HEK293 (cell line): ENCODE results near the gene SLC5A11.

Source experiments
- CTCF ChIA-PET: fragments of 350-600 bp; formaldehyde crosslinking; extraction: SDS; loops from one replicate; lab custom pipeline; 2021; ENCODE audit warnings: antibody characterized with exemption; lab: Yijun Ruan, JAX
- POLR2A ChIA-PET: fragments of 300-600 bp; formaldehyde crosslinking; extraction: SDS; loops from one replicate; lab custom pipeline; 2020; ENCODE audit warnings: antibody characterized with exemption, inconsistent platforms; lab: Yijun Ruan, JAX
- H3K27ac ChIP-seq: fragments of 200-500 bp; sonication (Bioruptor generic); 2 replicates; pipeline ENCODE4 v1.5.1; 2014; ENCODE audit warnings: low read depth, low read length, control low read depth, inconsistent platforms; ENCODE audit errors: extremely low read depth
- H3K36me3 ChIP-seq, 2 experiments: fragments of 200-500 bp in 1 of 2; sonication (Bioruptor generic) in 1 of 2; 1 replicate in 1 of 2; 2 replicates in 1 of 2; pipeline ENCODE4 v1.5.1; 2014 to 2017; ENCODE audit warnings: inconsistent platforms in 2 of 2, low read length in 2 of 2; ENCODE audit not compliant: control insufficient read depth in 2 of 2, insufficient read depth in 1 of 2
- H3K4me1 ChIP-seq: fragments of 200-500 bp; sonication (Bioruptor generic); 2 replicates; pipeline ENCODE4 v1.5.1; 2014; ENCODE audit warnings: mild to moderate bottlenecking, low read length, inconsistent platforms; ENCODE audit not compliant: control insufficient read depth, insufficient read depth
- H3K4me3 ChIP-seq: 2 replicates; pipeline ENCODE4 v1.5.1; 2011; ENCODE audit warnings: low read depth, mild to moderate bottlenecking, control low read depth, low read length, moderate library complexity
- H3K9me3 ChIP-seq: fragments of 200-500 bp; sonication (Bioruptor generic); 2 replicates; pipeline ENCODE4 v1.5.1; 2014; ENCODE audit warnings: low read depth, low read length, inconsistent platforms; ENCODE audit not compliant: control insufficient read depth, insufficient read depth
- GLIS2 ChIP-seq: fragments of 450-650 bp; formaldehyde crosslinking; IDR thresholded peaks from 2 replicates; pipeline ENCODE4 v1.5.1; 2016; ENCODE audit warnings: missing biosample characterization, missing genetic modification characterization
- KLF7 ChIP-seq: fragments of 450-650 bp; formaldehyde crosslinking; IDR thresholded peaks from 2 replicates; pipeline ENCODE4 v1.5.1; 2016; ENCODE audit warnings: missing biosample characterization, missing genetic modification characterization, borderline replicate concordance
- PRDM1 ChIP-seq: fragments of 450-650 bp; formaldehyde crosslinking; IDR thresholded peaks from 2 replicates; pipeline ENCODE4; 2016; ENCODE audit warnings: missing biosample characterization, missing genetic modification characterization
- SP3 ChIP-seq: fragments of 450-650 bp; formaldehyde crosslinking; IDR thresholded peaks from 2 replicates; pipeline ENCODE4 v1.5.1; 2016; ENCODE audit warnings: missing biosample characterization, missing genetic modification characterization
- SP7 ChIP-seq: fragments of 450-650 bp; formaldehyde crosslinking; IDR thresholded peaks from 2 replicates; pipeline ENCODE4 v1.5.1; 2016; ENCODE audit warnings: missing biosample characterization, missing genetic modification characterization
- ZBTB17 ChIP-seq: fragments of 450-650 bp; formaldehyde crosslinking; IDR thresholded peaks from 2 replicates; pipeline ENCODE4 v1.5.1; 2016; ENCODE audit warnings: missing biosample characterization, missing genetic modification characterization
- ZNF155 ChIP-seq: fragments of 450-650 bp; formaldehyde crosslinking; IDR thresholded peaks from 2 replicates; pipeline ENCODE4 v1.5.1; 2016; ENCODE audit warnings: missing biosample characterization, missing genetic modification characterization
- ZNF24 ChIP-seq: fragments of 450-650 bp; formaldehyde crosslinking; IDR thresholded peaks from 2 replicates; pipeline ENCODE4 v1.5.1; 2016; ENCODE audit warnings: missing biosample characterization, missing genetic modification characterization
- ZNF292 ChIP-seq: fragments of 450-650 bp; formaldehyde crosslinking; IDR thresholded peaks from 2 replicates; pipeline ENCODE4 v1.5.1; 2016; ENCODE audit warnings: low read depth, missing biosample characterization, missing genetic modification characterization, borderline replicate concordance
- ZNF391 ChIP-seq: fragments of 450-650 bp; formaldehyde crosslinking; IDR thresholded peaks from 2 replicates; pipeline ENCODE4 v1.5.1; 2016; ENCODE audit warnings: low read depth, missing biosample characterization, missing genetic modification characterization, borderline replicate concordance
- ZNF529 ChIP-seq: fragments of 450-650 bp; formaldehyde crosslinking; IDR thresholded peaks from 2 replicates; pipeline ENCODE4 v1.5.1; 2017; ENCODE audit warnings: missing genetic modification characterization, missing biosample characterization; ENCODE audit not compliant: insufficient replicate concordance
- ZNF530 ChIP-seq: fragments of 450-650 bp; formaldehyde crosslinking; IDR thresholded peaks from 2 replicates; pipeline ENCODE4 v1.5.1; 2016; ENCODE audit warnings: low read depth, missing biosample characterization, missing genetic modification characterization
- ZNF548 ChIP-seq: fragments of 450-650 bp; formaldehyde crosslinking; IDR thresholded peaks from 2 replicates; pipeline ENCODE4 v1.5.1; 2016; ENCODE audit warnings: missing biosample characterization, missing genetic modification characterization
- TF ChIP-seq, protein P1 (sequence below): fragments of 450-650 bp; formaldehyde crosslinking; IDR thresholded peaks from 2 replicates; pipeline ENCODE4 v1.5.1; 2016; ENCODE audit warnings: missing biosample characterization, missing genetic modification characterization, borderline replicate concordance
- TF ChIP-seq, protein P2 (sequence below): fragments of 450-650 bp; formaldehyde crosslinking; IDR thresholded peaks from 2 replicates; pipeline ENCODE4 v1.5.1; 2017; ENCODE audit warnings: missing biosample characterization, missing genetic modification characterization
- TF ChIP-seq, protein P3 (sequence below): fragments of 450-650 bp; formaldehyde crosslinking; IDR thresholded peaks from 2 replicates; pipeline ENCODE4 v1.5.1; 2016; ENCODE audit warnings: missing biosample characterization, missing genetic modification characterization

Gene SLC5A11

DNA sequence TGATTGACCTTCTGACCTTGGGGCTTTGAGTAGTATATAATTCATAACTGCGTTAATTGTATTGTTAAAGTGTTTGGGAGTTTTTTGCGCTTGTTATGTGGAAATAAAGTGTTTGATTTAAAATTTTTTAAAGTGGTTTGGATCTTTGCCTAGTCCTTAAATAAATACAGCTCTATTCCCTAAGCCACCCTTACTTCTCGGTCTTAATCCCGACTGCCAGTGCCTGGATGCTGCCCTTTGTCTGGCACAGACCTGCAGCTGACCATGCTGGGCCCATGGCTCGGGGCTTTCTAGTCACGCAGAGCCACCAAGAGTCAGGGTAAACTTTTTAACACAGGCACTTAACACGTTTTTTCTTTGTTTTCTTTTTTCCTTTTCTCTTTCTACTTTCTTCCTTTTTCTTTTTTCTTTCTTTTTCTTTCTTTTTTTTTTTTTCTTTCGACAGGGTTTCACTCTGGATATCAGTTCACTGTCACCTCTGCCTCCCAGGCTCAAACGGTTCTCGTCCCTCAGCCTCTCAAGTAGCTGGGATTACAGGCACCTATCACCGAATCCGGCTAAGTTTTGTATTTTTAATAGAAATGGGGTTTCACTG, 19.6 kb upstream of the SLC5A11 start:
- H3K27ac ChIP-seq = no peak overlapping the region
- peaks cover 3 to 65% of the 10 kb centered on the region in 2 experiments; a peak in 2 of 3 replicates for H3K36me3 ChIP-seq
- no peak overlapping the region for H3K4me3 ChIP-seq
- CTCF ChIA-PET = interaction anchor here (0.5 to 1.6 kb wide), 4 partner anchors 27 to 1089 kb away, joined by 3 to 4 read pairs (median 3); no protein-coding TSS in a partner anchor
- no peak for TF ChIP-seq KLF7 (tag by site-specific recombination)
- TF ChIP-seq PRDM1 (tag by site-specific recombination) = peak; percentile 96
- TF ChIP-seq, all 188 proteins: peak for 1
- H3K4me1 ChIP-seq = no peaks in the 10 kb centered on the region
- no peaks in the 10 kb centered on the region for H3K9me3 ChIP-seq
- POLR2A ChIA-PET = no interaction called here

DNA sequence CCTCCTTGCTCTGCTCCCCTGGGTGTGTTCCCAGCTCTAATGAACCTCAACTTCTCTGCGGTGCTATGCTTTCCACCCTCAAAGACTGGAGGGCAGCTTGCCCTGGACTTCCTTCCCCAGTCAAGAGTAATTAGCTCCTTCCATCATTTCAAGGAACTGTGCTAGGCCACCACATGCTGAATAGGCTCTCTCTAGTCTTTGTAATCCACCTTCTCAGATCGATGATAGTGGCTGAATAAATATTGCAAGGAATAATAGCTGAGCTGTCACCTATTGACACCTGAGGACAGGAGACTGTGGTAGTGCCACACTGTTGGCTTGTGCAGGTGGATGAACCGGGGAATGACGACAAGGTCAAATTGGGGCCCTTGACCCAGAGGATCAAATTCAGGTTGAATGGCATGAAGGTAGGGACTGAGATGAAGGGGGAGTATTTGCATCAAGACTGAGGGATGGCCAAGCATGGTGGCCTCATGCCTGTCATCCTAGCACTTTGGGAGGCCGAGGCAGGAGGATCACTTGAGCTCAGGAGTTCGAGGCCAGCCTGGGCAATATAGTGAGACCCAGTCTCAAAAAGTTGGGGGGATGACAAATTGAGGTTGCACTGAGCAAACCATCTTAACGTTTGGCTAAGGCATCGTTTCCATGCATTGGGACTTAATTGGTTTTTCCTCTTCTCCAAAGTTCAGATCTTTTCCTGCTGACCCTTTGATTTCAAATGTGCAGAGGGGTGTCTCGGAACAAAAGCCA, 18.8 kb upstream of the SLC5A11 start:
- ChIA-PET POLR2A (no interaction called here), CTCF (interaction anchor here (0.7 to 1.6 kb wide), 3 partner anchors 28 to 398 kb away, joined by 3 to 4 read pairs (median 3); no protein-coding TSS in a partner anchor)
- TF ChIP-seq ZBTB17 (tag by site-specific recombination) = peak; percentile 71
- no peak for TF ChIP-seq ZNF292

DNA sequence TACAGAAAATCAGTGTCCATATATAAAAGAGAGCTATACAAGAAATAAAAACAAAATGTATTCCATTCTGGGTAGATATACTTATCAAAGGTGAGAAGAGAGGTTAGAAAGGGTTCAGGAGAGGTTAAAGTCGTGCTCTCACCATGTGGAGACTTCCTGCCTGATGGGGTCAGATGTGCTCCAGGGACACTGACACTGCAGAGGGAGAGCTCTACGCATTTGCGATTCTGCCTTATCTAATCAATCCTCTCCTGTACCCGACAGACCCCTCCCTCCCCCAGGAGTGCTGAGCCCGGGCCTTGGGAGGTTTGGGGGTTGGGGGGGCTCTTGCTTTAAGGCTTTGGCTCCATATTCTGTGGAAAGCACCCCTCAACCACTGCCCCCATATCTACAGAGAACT, 16.6 kb upstream of the SLC5A11 start:
- peaks cover 3 to 40% of the 10 kb centered on the region in 2 experiments; a peak in 2 of 3 replicates for H3K36me3 ChIP-seq
- no peaks in the 10 kb centered on the region for H3K4me1 ChIP-seq
- H3K9me3 ChIP-seq = no peaks in the 10 kb centered on the region
- ChIA-PET CTCF (no interaction called here), POLR2A (no interaction called here)
- H3K4me3 ChIP-seq = no peak overlapping the region
- TF ChIP-seq SP7 (tag by site-specific recombination) = no peak
- no peak for TF ChIP-seq ZNF155 (tag by site-specific recombination)
- no peak for TF ChIP-seq GLIS2
- TF ChIP-seq SP3 = no peak
- TF ChIP-seq, protein P1, sequence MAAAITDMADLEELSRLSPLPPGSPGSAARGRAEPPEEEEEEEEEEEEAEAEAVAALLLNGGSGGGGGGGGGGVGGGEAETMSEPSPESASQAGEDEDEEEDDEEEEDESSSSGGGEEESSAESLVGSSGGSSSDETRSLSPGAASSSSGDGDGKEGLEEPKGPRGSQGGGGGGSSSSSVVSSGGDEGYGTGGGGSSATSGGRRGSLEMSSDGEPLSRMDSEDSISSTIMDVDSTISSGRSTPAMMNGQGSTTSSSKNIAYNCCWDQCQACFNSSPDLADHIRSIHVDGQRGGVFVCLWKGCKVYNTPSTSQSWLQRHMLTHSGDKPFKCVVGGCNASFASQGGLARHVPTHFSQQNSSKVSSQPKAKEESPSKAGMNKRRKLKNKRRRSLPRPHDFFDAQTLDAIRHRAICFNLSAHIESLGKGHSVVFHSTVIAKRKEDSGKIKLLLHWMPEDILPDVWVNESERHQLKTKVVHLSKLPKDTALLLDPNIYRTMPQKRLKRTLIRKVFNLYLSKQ (tag by site-specific recombination) = no peak
- TF ChIP-seq ZNF529 (tag by site-specific recombination) = no peak
- TF ChIP-seq, protein P2, sequence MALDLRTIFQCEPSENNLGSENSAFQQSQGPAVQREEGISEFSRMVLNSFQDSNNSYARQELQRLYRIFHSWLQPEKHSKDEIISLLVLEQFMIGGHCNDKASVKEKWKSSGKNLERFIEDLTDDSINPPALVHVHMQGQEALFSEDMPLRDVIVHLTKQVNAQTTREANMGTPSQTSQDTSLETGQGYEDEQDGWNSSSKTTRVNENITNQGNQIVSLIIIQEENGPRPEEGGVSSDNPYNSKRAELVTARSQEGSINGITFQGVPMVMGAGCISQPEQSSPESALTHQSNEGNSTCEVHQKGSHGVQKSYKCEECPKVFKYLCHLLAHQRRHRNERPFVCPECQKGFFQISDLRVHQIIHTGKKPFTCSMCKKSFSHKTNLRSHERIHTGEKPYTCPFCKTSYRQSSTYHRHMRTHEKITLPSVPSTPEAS (tag by site-specific recombination) = no peak
- TF ChIP-seq, protein P3, sequence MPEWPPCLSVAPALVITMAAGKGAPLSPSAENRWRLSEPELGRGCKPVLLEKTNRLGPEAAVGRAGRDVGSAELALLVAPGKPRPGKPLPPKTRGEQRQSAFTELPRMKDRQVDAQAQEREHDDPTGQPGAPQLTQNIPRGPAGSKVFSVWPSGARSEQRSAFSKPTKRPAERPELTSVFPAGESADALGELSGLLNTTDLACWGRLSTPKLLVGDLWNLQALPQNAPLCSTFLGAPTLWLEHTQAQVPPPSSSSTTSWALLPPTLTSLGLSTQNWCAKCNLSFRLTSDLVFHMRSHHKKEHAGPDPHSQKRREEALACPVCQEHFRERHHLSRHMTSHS (tag by site-specific recombination) = no peak
- no peak for TF ChIP-seq ZNF530
- no peak for TF ChIP-seq ZNF548 (tag by site-specific recombination)
- TF ChIP-seq ZNF24 (tag by site-specific recombination) = no peak
- no peak for TF ChIP-seq ZNF391 (tag by site-specific recombination)
- no peak overlapping the region for H3K27ac ChIP-seq

More for the DNA sequence above, 18.8 kb upstream of the SLC5A11 start:
- Histone ChIP-seq H3K4me3 (no peak overlapping the region), H3K9me3 (no peaks in the 10 kb centered on the region), H3K27ac (no peak overlapping the region), H3K4me1 (no peaks in the 10 kb centered on the region), H3K36me3 (peaks cover 3 to 57% of the 10 kb centered on the region in 2 experiments; a peak in 2 of 3 replicates)
